Aorta (tissue), 5 donors: ENCODE results near the gene PTPRK. TPM values are rescaled to one million over a fixed set of nuclear protein-coding genes. Genes with fewer than 3 reads are reported as not detected.

Experiments used
- ATAC-seq: fragments of 200-7000 bp; cut with Tn5 transposase; one replicate; pipeline ENCODE4 v1.9.1; 2022; ENCODE audit warnings: moderate library complexity; ENCODE audit not compliant: low FRiP score
- DNase-seq, 2 donors: peaks; one replicate each; pipeline ENCODE4 v3.0.0-alpha.2; 2020
- H3K27ac ChIP-seq, 2 donors: one replicate each; pipeline ENCODE4 v1.5.1; 2013; ENCODE audit warnings: low read length in 2 of 2, mild to moderate bottlenecking in 2 of 2, moderate library complexity in 2 of 2, control low read depth in 1 of 2, inconsistent platforms in 1 of 2, low read depth in 1 of 2
- H3K27me3 ChIP-seq, 2 donors: one replicate each; pipeline ENCODE4 v1.6.1; 2013; ENCODE audit warnings: control low read depth in 1 of 2, low read length in 1 of 2, mild to moderate bottlenecking in 1 of 2, moderate library complexity in 1 of 2; ENCODE audit not compliant: insufficient read depth in 2 of 2, control insufficient read depth in 1 of 2
- H3K36me3 ChIP-seq, 2 donors: one replicate each; pipeline ENCODE4 v1.6.1; 2013; ENCODE audit warnings: control low read depth in 1 of 2, low read length in 1 of 2, mild to moderate bottlenecking in 1 of 2; ENCODE audit not compliant: insufficient read depth in 2 of 2, control insufficient read depth in 1 of 2
- H3K4me1 ChIP-seq, 2 donors: one replicate each; pipeline ENCODE4 v1.6.1; 2013; ENCODE audit warnings: low read length in 2 of 2, control low read depth in 1 of 2, mild to moderate bottlenecking in 1 of 2, moderate library complexity in 1 of 2; ENCODE audit not compliant: insufficient read depth in 2 of 2, control insufficient read depth in 1 of 2
- H3K4me3 ChIP-seq, 2 donors: one replicate each; pipeline ENCODE4 v1.5.1; 2013; ENCODE audit warnings: low read length in 2 of 2, control low read depth in 1 of 2, mild to moderate bottlenecking in 1 of 2
- H3K9me3 ChIP-seq: one replicate; pipeline ENCODE4 v1.6.1; 2013; ENCODE audit warnings: mild to moderate bottlenecking, low read length; ENCODE audit not compliant: control insufficient read depth
- WGBS, 2 donors: extraction: QIAGEN DNeasy Blood & Tissue Kit; methylation state at CpG; one replicate each; pipeline ENCODE4 v1.1.7; 2013; 5-methylcytosine and 5-hydroxymethylcytosine counted together
- intact Hi-C, 2 donors: fragments of 100-400 bp; cut with DNase I; formaldehyde crosslinking; loops; one replicate each; pipeline versions ENCODE4 v1.14.2 to v1.15.0; 2022
- polyA plus RNA-seq, 2 donors: library from polyadenylated mRNA; stranded (reverse); fragments of 200-250 nt; gene quantifications; one replicate each; pipeline ENCODE4 v1.2.3, GENCODE V29; 2013
- total RNA-seq, 2 donors: library from RNA; stranded (reverse); fragmentation: NEBNext Ultra II Directional; extraction: Animal tissue kit (Norgen Biotek cat#: 25700); gene quantifications; one replicate each; pipeline ENCODE4 v1.2.1, GENCODE V29; 2021
- donor health status: healthy with polysubstance abuse.
- donor health status: Bipolar disorder and iron deficiency.
- donor health status: DM: no; HTN: no; CAD: no.
- donor health status: DM: no; HTN: no; CAD: no.
- donor health status: DM: yes; HTN: yes; CAD: no.

Gene PTPRK
- total and polyA plus RNA-seq, 4 donors, result 3.9 to 50.6 (median 24.9) TPM

- no peak for DNase-seq
- Histone ChIP-seq H3K27me3 (no peaks in the 10 kb centered on the region), H3K4me1 (peaks cover 0 to 2% of the 10 kb centered on the region in 2 donors), H3K4me3 (no peak overlapping the region), H3K36me3 (no peaks in the 10 kb centered on the region), H3K9me3 (no peaks in the 10 kb centered on the region), H3K27ac (no peak overlapping the region)
- 87% methylated on average over 2 of the region's 2 CpGs for WGBS, 2 donors
- no peak for ATAC-seq
- intact Hi-C loops, result no loop called here
These were observed 237.4 kb downstream of the PTPRK start for GRCh38 chr6:128282961-128283360.

- Histone ChIP-seq H3K36me3 (no peaks in the 10 kb centered on the region), H3K4me1 (peaks cover 0 to 2% of the 10 kb centered on the region in 2 donors), H3K27ac (no peak overlapping the region), H3K4me3 (no peak overlapping the region), H3K9me3 (no peaks in the 10 kb centered on the region), H3K27me3 (no peaks in the 10 kb centered on the region)
- DNase-seq, result no peak
- ATAC-seq, result no peak
- intact Hi-C loops, result no loop called here
- 95 to 98% methylated on average over 2 of the region's 2 CpGs for WGBS, 2 donors
These were observed 239.4 kb downstream of the PTPRK start for GRCh38 chr6:128280960-128281359.

- H3K4me3 ChIP-seq, result no peak overlapping the region
- H3K27ac ChIP-seq, result no peak overlapping the region
- H3K36me3 ChIP-seq, result no peaks in the 10 kb centered on the region
- H3K27me3 ChIP-seq, result no peaks in the 10 kb centered on the region
- H3K9me3 ChIP-seq, result no peaks in the 10 kb centered on the region
- whole genome bisulfite sequencing, 2 donors, result 96 to 100% methylated on average over 1 of the region's 1 CpG
- ATAC-seq (no peak), DNase-seq (no peak)
- intact Hi-C loops, result no loop called here
- H3K4me1 ChIP-seq, result peaks cover 0 to 2% of the 10 kb centered on the region in 2 donors
These were observed 240.3 kb downstream of the PTPRK start for GRCh38 chr6:128280066-128280465.

GRCh38 chr6:128278836-128279235 lies 241.6 kb downstream of the PTPRK start:
- Histone ChIP-seq H3K36me3 (no peaks in the 10 kb centered on the region), H3K4me1 (no peaks in the 10 kb centered on the region), H3K4me3 (no peak overlapping the region), H3K27me3 (no peaks in the 10 kb centered on the region), H3K9me3 (no peaks in the 10 kb centered on the region), H3K27ac (no peak overlapping the region)
- WGBS, 2 donors, result 95 to 97% methylated on average over 1 of the region's 1 CpG
- no peak for DNase-seq
- ATAC-seq, result no peak
- intact Hi-C loops, result no loop called here

- H3K9me3 ChIP-seq, result no peaks in the 10 kb centered on the region
- ATAC-seq (no peak), DNase-seq (no peak)
- H3K36me3 ChIP-seq, result no peaks in the 10 kb centered on the region
- no peak overlapping the region for H3K4me3 ChIP-seq
- H3K27ac ChIP-seq, result no peak overlapping the region
- intact Hi-C loops, result no loop called here
- H3K4me1 ChIP-seq, result no peaks in the 10 kb centered on the region
- 88 to 90% methylated on average over 3 of the region's 3 CpGs for WGBS, 2 donors
- H3K27me3 ChIP-seq, result no peaks in the 10 kb centered on the region
These were observed 243.0 kb downstream of the PTPRK start for GRCh38 chr6:128277379-128277778.

- DNase-seq, result no peak
- Histone ChIP-seq H3K9me3 (no peaks in the 10 kb centered on the region), H3K27ac (no peak overlapping the region), H3K4me1 (no peaks in the 10 kb centered on the region), H3K4me3 (no peak overlapping the region), H3K36me3 (no peaks in the 10 kb centered on the region), H3K27me3 (no peaks in the 10 kb centered on the region)
- intact Hi-C loops, result no loop called here
- ATAC-seq, result no peak
These were observed 244.1 kb downstream of the PTPRK start for GRCh38 chr6:128276311-128276710.

GRCh38 chr6:128275681-128276080 lies 244.7 kb downstream of the PTPRK start:
- intact Hi-C loops, result no loop called here
- H3K4me3 ChIP-seq, result no peak overlapping the region
- DNase-seq (no peak), ATAC-seq (no peak)
- no peak overlapping the region for H3K27ac ChIP-seq
- H3K9me3 ChIP-seq, result no peaks in the 10 kb centered on the region
- H3K36me3 ChIP-seq, result no peaks in the 10 kb centered on the region
- H3K4me1 ChIP-seq, result peaks cover 0 to 2% of the 10 kb centered on the region in 2 donors
- no peaks in the 10 kb centered on the region for H3K27me3 ChIP-seq

GRCh38 chr6:128275030-128275429 lies 245.4 kb downstream of the PTPRK start:
- WGBS, 2 donors, result 74 to 80% methylated on average over 1 of the region's 1 CpG
- DNase-seq (no peak), ATAC-seq (no peak)
- no peaks in the 10 kb centered on the region for H3K9me3 ChIP-seq
- H3K4me1 ChIP-seq, result peaks cover 0 to 2% of the 10 kb centered on the region in 2 donors
- intact Hi-C loops, result no loop called here
- no peaks in the 10 kb centered on the region for H3K36me3 ChIP-seq
- no peaks in the 10 kb centered on the region for H3K27me3 ChIP-seq
- no peak overlapping the region for H3K4me3 ChIP-seq
- H3K27ac ChIP-seq, result no peak overlapping the region

- H3K4me3 ChIP-seq, result no peak overlapping the region
- DNase-seq, result no peak
- H3K9me3 ChIP-seq, result no peaks in the 10 kb centered on the region
- H3K4me1 ChIP-seq, result peaks cover 0 to 2% of the 10 kb centered on the region in 2 donors
- no peaks in the 10 kb centered on the region for H3K36me3 ChIP-seq
- WGBS, 2 donors, result 9 to 19% methylated on average over 1 of the region's 1 CpG
- no peak overlapping the region for H3K27ac ChIP-seq
- intact Hi-C loops, result no loop called here
- ATAC-seq, result no peak
- H3K27me3 ChIP-seq, result no peaks in the 10 kb centered on the region
These were observed 248.9 kb downstream of the PTPRK start for GRCh38 chr6:128271527-128271926.
